SK-N-MC (cell line): ENCODE measurements around the gene KRT86.

Experiments used
- EZH2 ChIP-seq: fragments of 200-600 bp; sonication (generic); IDR thresholded peaks from one replicate; pipeline ENCODE4 v1.6.1; 2017; ENCODE audit warnings: antibody characterized with exemption
- POLR2AphosphoS5 ChIP-seq: IDR thresholded peaks from 2 replicates; pipeline ENCODE4 v1.6.1; 2012; ENCODE audit warnings: mild to moderate bottlenecking, low read depth, low read length, borderline replicate concordance

GRCh38 chr12:52270541-52271070 lies 3.8 kb upstream of the KRT86 start:
- TF ChIP-seq EZH2: no peak
- no peak for TF ChIP-seq POLR2AphosphoS5
